Measurements from ENCODE around the gene GLS.

Gene GLS

DNA sequence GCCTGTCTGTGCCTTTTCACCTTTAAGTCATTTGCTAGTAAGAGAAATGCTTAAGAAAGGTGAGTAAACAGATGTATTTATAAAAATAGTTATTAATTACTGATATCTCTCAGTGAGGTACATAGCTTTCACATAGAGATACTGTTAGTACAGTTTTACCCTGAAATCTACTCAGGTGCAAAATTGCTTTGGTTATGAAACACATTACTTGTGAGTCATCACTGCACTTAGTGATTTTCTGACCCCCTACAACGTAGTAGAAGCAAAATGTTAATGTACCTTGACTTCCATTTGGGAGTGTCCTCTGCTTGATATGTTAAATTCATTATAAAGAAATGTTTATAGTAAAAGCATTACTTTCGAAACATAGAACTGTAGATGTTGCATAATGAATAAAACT, 6.5 kb downstream of the GLS start:
- no peak for TF ChIP-seq TARDBP (IDR thresholded peaks at IDR 0.05)
- ChIA-PET CTCF (interaction anchor here (0.7 kb wide), 1 partner anchor 36 kb away, joined by 3 read pairs; no protein-coding TSS in a partner anchor), POLR2A (no interaction called here)
- DNase-seq (ENCODE audit: extremely low spot score) = no peak

DNA sequence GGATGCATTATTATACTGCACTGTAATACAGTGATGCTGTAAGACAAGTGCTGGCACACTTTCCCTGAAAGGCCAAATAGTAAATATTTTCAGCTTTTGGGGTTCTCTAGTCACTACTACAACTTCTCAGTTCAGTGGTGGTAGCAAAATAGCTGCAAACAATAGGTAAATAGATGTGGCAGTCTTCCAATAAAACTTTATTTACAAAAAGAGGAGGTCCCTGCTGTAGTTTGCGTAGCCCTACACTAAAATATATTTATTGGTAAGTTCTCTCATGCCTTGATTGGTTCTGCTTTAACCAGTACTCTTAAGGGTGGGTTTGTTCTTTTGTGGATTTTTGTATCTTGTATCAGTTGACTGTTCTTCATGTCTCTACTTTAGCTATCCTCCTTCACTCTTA, 7.8 kb downstream of the GLS start:
- ChIA-PET POLR2A (interaction anchor here (2.3 kb wide), 1 partner anchor 8 kb away, joined by 12 read pairs; the partner anchor contains the start of gene GLS), CTCF (no interaction called here)
- no peak for DNase-seq (ENCODE audit: extremely low spot score)
- TF ChIP-seq HDGF (IDR thresholded peaks at IDR 0.05; ENCODE audit: borderline replicate concordance) (no peak), FOXM1 (IDR thresholded peaks at IDR 0.05; ENCODE audit: borderline replicate concordance) (no peak)

DNA sequence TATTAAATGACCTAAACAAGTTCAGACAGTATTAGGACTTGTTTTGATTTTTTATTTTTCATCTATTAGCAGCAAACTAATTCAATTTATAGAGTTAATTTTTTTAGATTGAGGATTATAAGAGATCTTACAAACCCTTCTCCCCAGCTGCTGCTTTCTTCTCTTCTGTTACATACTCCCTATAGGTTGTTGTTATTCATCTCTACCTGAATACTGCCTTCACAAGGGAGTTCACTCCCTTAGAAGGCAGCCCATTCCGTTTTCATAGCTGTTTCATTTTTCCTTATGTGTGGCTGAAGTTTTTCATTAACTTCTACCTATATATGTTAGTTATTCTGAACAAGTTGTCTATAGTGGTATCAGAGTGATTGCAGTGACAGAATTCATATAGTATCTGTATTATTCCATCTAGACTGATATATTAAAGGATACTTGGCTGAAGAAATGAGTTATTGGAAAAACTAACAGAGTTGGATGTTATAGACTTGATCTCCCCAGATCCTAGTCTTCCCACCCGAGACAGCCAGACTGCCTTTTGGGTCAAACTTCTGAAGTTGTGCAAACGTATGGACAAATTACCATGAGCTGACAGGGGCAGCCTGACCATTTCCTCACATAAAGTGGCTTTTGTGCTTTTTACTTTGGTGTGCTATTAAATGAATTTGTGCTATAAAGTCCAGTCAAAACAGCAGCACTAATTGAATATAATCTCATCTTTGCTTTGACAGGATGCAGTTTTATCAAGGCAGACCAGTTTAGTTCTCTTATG, 8.7 kb downstream of the GLS start:
- TF ChIP-seq LEF1 (IDR thresholded peaks at IDR 0.05; ENCODE audit: borderline replicate concordance) (no peak), SUZ12 (IDR thresholded peaks at IDR 0.05) (no peak), NFRKB (IDR thresholded peaks at IDR 0.05) (no peak), ARNT (IDR thresholded peaks at IDR 0.05) (no peak), FOXA1 (IDR thresholded peaks at IDR 0.05) (no peak), SP1 (IDR thresholded peaks at IDR 0.05) (no peak), ZNF384 (IDR thresholded peaks at IDR 0.05) (no peak), CTBP1 (IDR thresholded peaks at IDR 0.05; ENCODE audit: borderline replicate concordance) (no peak), TARDBP (IDR thresholded peaks at IDR 0.05) (no peak), ELF4 (IDR thresholded peaks at IDR 0.05) (no peak), L3MBTL2 (conservative IDR thresholded peaks at IDR 0.05) (no peak), BHLHE40 (IDR thresholded peaks at IDR 0.05; ENCODE audit: borderline replicate concordance) (no peak), FOXM1 (IDR thresholded peaks at IDR 0.05; ENCODE audit: borderline replicate concordance) (no peak), FOXK2 (IDR thresholded peaks at IDR 0.05) (no peak), HDGF (IDR thresholded peaks at IDR 0.05; ENCODE audit: borderline replicate concordance) (no peak)
- TF ChIP-seq, protein P1, sequence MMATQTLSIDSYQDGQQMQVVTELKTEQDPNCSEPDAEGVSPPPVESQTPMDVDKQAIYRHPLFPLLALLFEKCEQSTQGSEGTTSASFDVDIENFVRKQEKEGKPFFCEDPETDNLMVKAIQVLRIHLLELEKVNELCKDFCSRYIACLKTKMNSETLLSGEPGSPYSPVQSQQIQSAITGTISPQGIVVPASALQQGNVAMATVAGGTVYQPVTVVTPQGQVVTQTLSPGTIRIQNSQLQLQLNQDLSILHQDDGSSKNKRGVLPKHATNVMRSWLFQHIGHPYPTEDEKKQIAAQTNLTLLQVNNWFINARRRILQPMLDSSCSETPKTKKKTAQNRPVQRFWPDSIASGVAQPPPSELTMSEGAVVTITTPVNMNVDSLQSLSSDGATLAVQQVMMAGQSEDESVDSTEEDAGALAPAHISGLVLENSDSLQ (IDR thresholded peaks at IDR 0.05) = no peak
- ChIA-PET POLR2A (interaction anchor here (2.3 kb wide), 1 partner anchor 9 kb away, joined by 12 read pairs; the partner anchor contains the start of gene GLS), CTCF (no interaction called here)
- no peak for DNase-seq (ENCODE audit: extremely low spot score)

DNA sequence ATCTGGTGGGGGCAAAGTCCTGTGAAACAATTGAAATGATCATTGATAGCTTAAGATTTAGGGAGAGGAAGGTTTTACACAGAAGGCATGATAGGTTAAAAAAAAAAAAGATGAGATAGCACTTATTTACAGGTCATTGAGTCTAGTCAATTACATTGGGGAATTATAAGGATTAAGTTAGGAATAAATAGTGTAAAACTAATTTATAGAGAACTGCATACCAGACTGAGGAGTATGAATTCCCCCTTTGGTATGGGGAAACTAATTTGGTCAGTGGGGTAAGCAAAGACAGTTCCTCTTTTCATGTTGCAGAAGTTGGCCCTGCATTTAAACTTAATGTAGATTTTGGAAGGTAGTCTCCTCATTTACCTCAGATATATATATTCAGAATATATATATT, 10.8 kb downstream of the GLS start:
- no peak for DNase-seq (ENCODE audit: extremely low spot score)
- POLR2A ChIA-PET = interaction anchor here (1.1 kb wide), 1 partner anchor 10 kb away, joined by 3 read pairs; no protein-coding TSS in a partner anchor
- no peak for TF ChIP-seq ELF4 (IDR thresholded peaks at IDR 0.05)
- TF ChIP-seq NFRKB (IDR thresholded peaks at IDR 0.05) = no peak
- TF ChIP-seq ZNF384 (IDR thresholded peaks at IDR 0.05) = no peak
- TF ChIP-seq FOXA1 (IDR thresholded peaks at IDR 0.05) = no peak
- no peak for TF ChIP-seq LEF1 (IDR thresholded peaks at IDR 0.05; ENCODE audit: borderline replicate concordance)
- no peak for TF ChIP-seq BHLHE40 (IDR thresholded peaks at IDR 0.05; ENCODE audit: borderline replicate concordance)
- TF ChIP-seq, protein P1 (IDR thresholded peaks at IDR 0.05) = no peak
- no peak for TF ChIP-seq SP1 (IDR thresholded peaks at IDR 0.05)
- no peak for TF ChIP-seq L3MBTL2 (conservative IDR thresholded peaks at IDR 0.05)
- TF ChIP-seq TARDBP (IDR thresholded peaks at IDR 0.05) = no peak
- TF ChIP-seq FOXM1 (IDR thresholded peaks at IDR 0.05; ENCODE audit: borderline replicate concordance) = no peak
- TF ChIP-seq FOXK2 (IDR thresholded peaks at IDR 0.05) = no peak
- no peak for TF ChIP-seq SUZ12 (IDR thresholded peaks at IDR 0.05)
- CTCF ChIA-PET = no interaction called here

DNA sequence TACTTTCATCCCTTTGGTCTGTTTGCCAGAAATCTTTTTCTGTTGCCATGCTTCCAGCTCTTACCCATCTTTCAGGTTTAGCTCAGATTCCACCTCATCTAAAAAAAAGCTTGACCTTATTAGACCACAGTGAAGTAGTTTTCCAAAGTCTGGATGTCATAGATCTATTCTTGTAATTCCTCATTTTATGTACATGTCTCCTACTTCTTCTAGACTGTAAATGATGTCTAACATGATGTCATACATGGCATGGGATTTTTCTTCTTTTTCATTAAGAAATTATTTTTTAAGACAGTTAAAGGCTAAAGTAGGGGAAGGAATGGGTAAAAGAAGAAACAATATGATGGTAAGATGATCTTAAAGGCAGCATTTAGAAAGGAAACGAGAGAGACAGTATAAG, 11.3 kb downstream of the GLS start:
- no peak for TF ChIP-seq HDGF (IDR thresholded peaks at IDR 0.05; ENCODE audit: borderline replicate concordance)
- no peak for TF ChIP-seq BHLHE40 (IDR thresholded peaks at IDR 0.05; ENCODE audit: borderline replicate concordance)
- TF ChIP-seq FOXK2 (IDR thresholded peaks at IDR 0.05) = no peak
- no peak for TF ChIP-seq L3MBTL2 (conservative IDR thresholded peaks at IDR 0.05)
- TF ChIP-seq NFRKB (IDR thresholded peaks at IDR 0.05) = no peak
- no peak for TF ChIP-seq SUZ12 (IDR thresholded peaks at IDR 0.05)
- no peak for TF ChIP-seq ARNT (IDR thresholded peaks at IDR 0.05)
- TF ChIP-seq FOXA1 (IDR thresholded peaks at IDR 0.05) = no peak
- no peak for TF ChIP-seq CTBP1 (IDR thresholded peaks at IDR 0.05; ENCODE audit: borderline replicate concordance)
- TF ChIP-seq SP1 (IDR thresholded peaks at IDR 0.05) = no peak
- TF ChIP-seq, protein P1 (IDR thresholded peaks at IDR 0.05) = no peak
- no peak for TF ChIP-seq ZNF384 (IDR thresholded peaks at IDR 0.05)
- no peak for TF ChIP-seq LEF1 (IDR thresholded peaks at IDR 0.05; ENCODE audit: borderline replicate concordance)
- TF ChIP-seq FOXM1 (IDR thresholded peaks at IDR 0.05; ENCODE audit: borderline replicate concordance) = no peak
- no peak for TF ChIP-seq TARDBP (IDR thresholded peaks at IDR 0.05)
- TF ChIP-seq ELF4 (IDR thresholded peaks at IDR 0.05) = no peak
- DNase-seq (ENCODE audit: extremely low spot score) = no peak
- ChIA-PET POLR2A (interaction anchor here (1.1 kb wide), 1 partner anchor 11 kb away, joined by 3 read pairs; no protein-coding TSS in a partner anchor), CTCF (no interaction called here)

DNA sequence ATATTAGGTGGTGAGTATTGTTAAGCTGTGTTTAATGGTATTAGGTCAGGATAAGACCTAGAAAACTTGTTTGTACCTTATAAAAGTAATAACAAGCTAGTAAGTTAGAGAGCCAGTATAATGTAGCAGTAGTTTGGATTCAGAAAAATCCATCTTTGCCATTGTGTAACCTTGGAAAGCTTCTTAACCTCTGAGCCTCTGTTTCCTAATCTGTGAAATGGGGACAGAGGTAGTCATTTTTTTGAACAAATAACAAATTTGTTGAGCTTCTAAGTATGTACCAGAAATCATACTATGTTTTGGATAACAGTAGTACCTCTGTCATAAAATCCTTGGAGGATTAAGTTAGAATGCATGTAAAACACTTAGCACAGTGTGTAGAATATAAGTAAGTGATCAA, 12.5 kb downstream of the GLS start:
- no peak for TF ChIP-seq BHLHE40 (IDR thresholded peaks at IDR 0.05; ENCODE audit: borderline replicate concordance)
- TF ChIP-seq FOXK2 (IDR thresholded peaks at IDR 0.05) = no peak
- no peak for TF ChIP-seq FOXA1 (IDR thresholded peaks at IDR 0.05)
- no peak for TF ChIP-seq SUZ12 (IDR thresholded peaks at IDR 0.05)
- no peak for TF ChIP-seq SP1 (IDR thresholded peaks at IDR 0.05)
- TF ChIP-seq LEF1 (IDR thresholded peaks at IDR 0.05; ENCODE audit: borderline replicate concordance) = no peak
- no peak for TF ChIP-seq TARDBP (IDR thresholded peaks at IDR 0.05)
- TF ChIP-seq ELF4 (IDR thresholded peaks at IDR 0.05) = no peak
- TF ChIP-seq NFRKB (IDR thresholded peaks at IDR 0.05) = no peak
- no peak for TF ChIP-seq L3MBTL2 (conservative IDR thresholded peaks at IDR 0.05)
- TF ChIP-seq ZNF384 (IDR thresholded peaks at IDR 0.05) = no peak
- TF ChIP-seq FOXM1 (IDR thresholded peaks at IDR 0.05; ENCODE audit: borderline replicate concordance) = no peak
- TF ChIP-seq, protein P1 (IDR thresholded peaks at IDR 0.05) = no peak
- no peak for TF ChIP-seq HDGF (IDR thresholded peaks at IDR 0.05; ENCODE audit: borderline replicate concordance)
- no peak for TF ChIP-seq CTBP1 (IDR thresholded peaks at IDR 0.05; ENCODE audit: borderline replicate concordance)
- no peak for TF ChIP-seq ARNT (IDR thresholded peaks at IDR 0.05)
- ChIA-PET POLR2A (interaction anchor here (2.4 kb wide), 1 partner anchor 12 kb away, joined by 15 read pairs; the partner anchor contains the start of gene GLS), CTCF (no interaction called here)
- no peak for DNase-seq (ENCODE audit: extremely low spot score)

Measured in HEK293T (cell line).